OCI-LY7 (cell line): Measurements from ENCODE around the gene SCARB1.

Source experiments
- CTCF ChIP-seq: fragments of 200-600 bp; sonication (generic); conservative IDR thresholded peaks from 2 replicates; pipeline ENCODE4 v1.5.1; 2014; ENCODE audit warnings: mild to moderate bottlenecking, antibody characterized with exemption, low read length, moderate library complexity, mixed read lengths
- EZH2phosphoT487 ChIP-seq: fragments of 200-600 bp; sonication (generic); IDR thresholded peaks from 2 replicates; pipeline ENCODE4 v1.6.1; 2018; ENCODE audit warnings: low read depth, borderline replicate concordance, mild to moderate bottlenecking, mixed run types, antibody characterized with exemption, low read length, moderate library complexity, mixed read lengths

- TF ChIP-seq CTCF (no peak), EZH2phosphoT487 (no peak)
These were observed 19.0 kb downstream of the SCARB1 start for GRCh38 chr12:124844411-124845397.
